Immature natural killer cell (primary cell): ENCODE data around the gene LAMP1. TPM values are rescaled to one million over a fixed set of nuclear protein-coding genes. Genes with fewer than 3 reads are reported as not detected.
"Not testable (repeated sequence)": the region's sequence is repeated elsewhere in the genome, so short reads cannot be mapped to it uniquely, and the experiment has no call there.

ENCODE experiments used
- DNase-seq, 3 donors: peaks; one replicate each; pipeline ENCODE4 v3.0.0; 2022; ENCODE audit warnings: mixed read lengths in 1 of 3
- H3K27ac Mint-ChIP-seq, 6 donors: one replicate each; pipeline ENCODE4 v1.8.0; 2020; ENCODE audit warnings: mixed read lengths in 6 of 6, mild to moderate bottlenecking in 5 of 6, inconsistent platforms in 4 of 6, moderate library complexity in 3 of 6
- H3K27me3 Mint-ChIP-seq, 3 donors: one replicate each; pipeline ENCODE4 v1.8.0; 2020 to 2021; ENCODE audit warnings: low read depth in 3 of 3, mild to moderate bottlenecking in 3 of 3, mixed read lengths in 3 of 3, moderate library complexity in 3 of 3, inconsistent platforms in 1 of 3
- H3K36me3 Mint-ChIP-seq, 3 donors: one replicate each; pipeline ENCODE4 v1.8.0; 2020; ENCODE audit warnings: mixed read lengths in 3 of 3, inconsistent platforms in 2 of 3, mild to moderate bottlenecking in 2 of 3
- H3K4me1 Mint-ChIP-seq, 2 donors: one replicate each; pipeline ENCODE4 v1.8.0; 2020; ENCODE audit warnings: inconsistent platforms in 2 of 2, mild to moderate bottlenecking in 2 of 2, mixed read lengths in 2 of 2, moderate library complexity in 1 of 2
- H3K4me3 Mint-ChIP-seq, 5 donors: one replicate each; pipeline ENCODE4 v1.8.0; 2020; ENCODE audit warnings: mild to moderate bottlenecking in 5 of 5, mixed read lengths in 5 of 5, inconsistent platforms in 3 of 5, moderate library complexity in 3 of 5
- H3K9me3 Mint-ChIP-seq, 6 donors: one replicate each; pipeline ENCODE4 v1.8.0; 2020; ENCODE audit warnings: mild to moderate bottlenecking in 6 of 6, mixed read lengths in 6 of 6, inconsistent platforms in 4 of 6, moderate library complexity in 3 of 6
- polyA plus RNA-seq, 3 donors: library from polyadenylated mRNA; unstranded; fragments of 300-500 nt; fragmentation: Illumina TruSeq; gene quantifications; one replicate each; pipeline ENCODE4 v1.2.3, GENCODE V29; 2021

The LAMP1 gene
- polyA plus RNA-seq, 3 donors from 2014 or later, result 23.4 to 48.9 (median 27.8) TPM

- Mint-ChIP-seq H3K4me1 (no peaks in the 10 kb centered on the region), H3K9me3 (no peaks in the 10 kb centered on the region), H3K27me3 (peaks cover 1 to 4% (median 3%) of the 10 kb centered on the region in 3 donors), H3K27ac (no peak overlapping the region), H3K36me3 (no peaks in the 10 kb centered on the region), H3K4me3 (no peak overlapping the region)
- DNase-seq, result no peak
These were observed 74.0 kb downstream of the LAMP1 start for GRCh38 chr13:113371061-113371460.

DNA sequence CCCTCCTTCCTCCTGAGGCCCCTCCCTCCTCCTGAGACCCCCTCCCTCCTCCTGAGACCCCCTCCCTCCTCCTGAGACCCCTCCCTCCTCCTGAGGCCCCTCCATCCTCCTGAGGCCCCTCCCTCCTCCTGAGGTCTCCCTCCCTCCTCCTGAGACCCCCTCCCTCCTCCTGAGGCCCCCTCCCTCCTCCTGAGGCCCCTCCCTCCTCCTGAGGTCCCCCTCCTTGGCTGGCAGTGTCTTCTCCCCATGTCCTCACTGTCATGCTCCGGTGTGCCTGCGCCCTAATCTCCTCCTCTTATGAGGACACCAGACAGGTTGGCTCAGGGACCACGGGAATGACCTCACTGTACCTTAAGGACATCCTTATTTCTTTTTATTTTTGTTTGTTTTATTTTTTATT, 74.7 kb downstream of the LAMP1 start:
- not testable (repeated sequence) for H3K4me3 Mint-ChIP-seq, H3K36me3 Mint-ChIP-seq, H3K4me1 Mint-ChIP-seq, H3K9me3 Mint-ChIP-seq, H3K27ac Mint-ChIP-seq, DNase-seq, H3K27me3 Mint-ChIP-seq

Other genes starting within 250 kb of the LAMP1 start
- gene F7, start 191.4 kb upstream of the LAMP1 start, polyA plus RNA-seq, result under 1 TPM in 1 of 3 donors, not detected in 2; 0.77 TPM
- not detected for gene F10, start 174.4 kb upstream of the LAMP1 start, polyA plus RNA-seq
- gene PROZ, start 138.6 kb upstream of the LAMP1 start, polyA plus RNA-seq, result not detected
- 10 to 100 TPM; 47.8 to 63.2 (median 60.2) TPM for gene PCID2, start 88.6 kb upstream of the LAMP1 start, polyA plus RNA-seq
- gene CUL4A, start 87.6 kb upstream of the LAMP1 start, polyA plus RNA-seq, result 10 to 100 TPM; 27.8 to 56.4 (median 53.3) TPM
- gene GRTP1, start 66.9 kb downstream of the LAMP1 start, polyA plus RNA-seq, result under 1 TPM in 1 of 3 donors, not detected in 2; 0.17 TPM
- gene ADPRHL1, start 156.2 kb downstream of the LAMP1 start, polyA plus RNA-seq, result under 1 TPM in 2 of 3 donors, not detected in 1; 0.14 to 0.36 TPM
- gene DCUN1D2, start 193.5 kb downstream of the LAMP1 start, polyA plus RNA-seq, result 10 to 100 TPM in 1 of 3 donors, 1 to 10 TPM in 2; 7.4 to 23.0 (median 7.6) TPM